Measurements from ENCODE around the gene IGF1. TPM values are rescaled to one million over a fixed set of nuclear protein-coding genes. Genes with fewer than 3 reads are reported as not detected.

The IGF1 gene
- polyA plus RNA-seq, 1 of the 3 experiments (the other 2 are of a cell fraction), result 0.07 TPM

- H3K9ac ChIP-seq, result no peak overlapping the region
- H3K4me2 ChIP-seq, result no peak overlapping the region
- H3F3A ChIP-seq (replicated peaks; ENCODE audit: insufficient read depth), result no peaks in the 10 kb centered on the region
- H3K79me2 ChIP-seq (ENCODE audit: insufficient read depth), result no peaks in the 10 kb centered on the region
- no peak overlapping the region for H3K4me3 ChIP-seq (ENCODE audit: low read depth in 2 of 2, low read length in 1 of 2)
- peak overlapping the region in 1 of 2 experiments; percentile 19; a peak in 1 of 4 replicates for H3K27ac ChIP-seq (ENCODE audit: low read depth in 2 of 2, low read length in 1 of 2)
- H4K20me1 ChIP-seq (ENCODE audit: insufficient read depth), result no peaks in the 10 kb centered on the region
- 19% methylated on average over 11 of the region's 11 CpGs for WGBS (ENCODE audit: low lambda C conversion rate)
- POLR2A ChIA-PET, result no interaction called here
- no peak for TF ChIP-seq FOXM1 (IDR thresholded peaks at IDR 0.05; ENCODE audit: low read depth)
- no peak for TF ChIP-seq MAX (IDR thresholded peaks at IDR 0.05; ENCODE audit: low read depth)
- TF ChIP-seq RAD21 (IDR thresholded peaks at IDR 0.05; ENCODE audit: low read length), result no peak
- TF ChIP-seq TAF1 (IDR thresholded peaks at IDR 0.05; ENCODE audit: borderline replicate concordance, low read depth, low read length), result no peak
- TF ChIP-seq FOSL2 (IDR thresholded peaks at IDR 0.05; ENCODE audit: borderline replicate concordance, low read depth), result no peak
- TF ChIP-seq IRF3 (IDR thresholded peaks at IDR 0.05; ENCODE audit: low read depth, low read length), result no peak
- no peak for TF ChIP-seq SIN3A (IDR thresholded peaks at IDR 0.05; ENCODE audit: borderline replicate concordance, low read depth, low read length)
- no peak for TF ChIP-seq EP300 (IDR thresholded peaks at IDR 0.05; ENCODE audit: borderline replicate concordance in 1 of 2, low read depth in 1 of 2, low read length in 1 of 2)
- no peak for TF ChIP-seq EZH2phosphoT487 (IDR thresholded peaks at IDR 0.05; ENCODE audit: borderline replicate concordance, low read depth)
- no peak for TF ChIP-seq GABPA (IDR thresholded peaks at IDR 0.05; ENCODE audit: low read depth)
- TF ChIP-seq JUND (IDR thresholded peaks at IDR 0.05), result no peak
- no peak for TF ChIP-seq ELF1 (IDR thresholded peaks at IDR 0.05)
- no peak for TF ChIP-seq PBX3 (IDR thresholded peaks at IDR 0.05)
- TF ChIP-seq CHD2 (IDR thresholded peaks at IDR 0.05; ENCODE audit: low read length, partially characterized antibody), result no peak
- no peak for TF ChIP-seq FOXJ3 (CRISPR knock-in tag; IDR thresholded peaks at IDR 0.05)
- TF ChIP-seq RFX5 (IDR thresholded peaks at IDR 0.05; ENCODE audit: low read length), result no peak
- no peak for TF ChIP-seq RCOR1 (IDR thresholded peaks at IDR 0.05; ENCODE audit: low read length)
- TF ChIP-seq RXRA (IDR thresholded peaks at IDR 0.05; ENCODE audit: borderline replicate concordance, low read depth), result no peak
- no peak for TF ChIP-seq MEF2A (IDR thresholded peaks at IDR 0.05; ENCODE audit: borderline replicate concordance, low read depth)
- no peaks in the 10 kb centered on the region for H3K9me2 ChIP-seq
- H3K27me3 ChIP-seq (ENCODE audit: insufficient read depth), result no peaks in the 10 kb centered on the region
- H3K36me3 ChIP-seq (replicated peaks in 1 of 2; ENCODE audit: control insufficient read depth in 1 of 2, insufficient read depth in 2 of 2, low read length in 1 of 2), result no peaks in the 10 kb centered on the region
- peaks cover 0 to 15% of the 10 kb centered on the region in 2 experiments; a peak in 1 of 4 replicates for H3K4me1 ChIP-seq (ENCODE audit: control insufficient read depth in 1 of 2, insufficient read depth in 2 of 2, low read depth in 1 of 2, low read length in 1 of 2)
- DNase-seq, result no peak
- H2AFZ ChIP-seq (ENCODE audit: low read depth), result no peak overlapping the region
- CTCF ChIA-PET, result interaction anchor here (0.7 kb wide), 1 partner anchor 12 kb away, joined by 3 read pairs; no protein-coding TSS in a partner anchor
- H3K9me3 ChIP-seq, result no peaks in the 10 kb centered on the region
Observed at GRCh38 chr12:102439426-102440405, 40.6 kb downstream of the IGF1 start.

Data from SK-N-SH (cell line).